Neural cell (in vitro differentiated cells): ENCODE data around the gene SOCS7. TPM values are rescaled to one million over a fixed set of nuclear protein-coding genes. Genes with fewer than 3 reads are reported as not detected.

Source experiments
- H2AFZ ChIP-seq: fragments of 200-600, 300-800 bp; sonication (generic), shearing (Covaris generic); 2 replicates; pipeline ENCODE4 v1.6.0; 2014; ENCODE audit warnings: low read depth, mild to moderate bottlenecking, antibody characterized with exemption, low read length, moderate library complexity
- H3F3A ChIP-seq: fragments of 200-600 bp; shearing (Covaris generic); 2 replicates; pipeline ENCODE4 v1.6.1; 2016; ENCODE audit warnings: mild to moderate bottlenecking, moderate library complexity, mixed read lengths, antibody characterized with exemption, low read length; ENCODE audit not compliant: insufficient read depth, poor library complexity, severe bottlenecking
- H3K27ac ChIP-seq: fragments of 200-600, 300-800 bp; sonication (generic), shearing (Covaris generic); 2 replicates; pipeline ENCODE4 v1.5.1; 2014; ENCODE audit warnings: mild to moderate bottlenecking, low read length, moderate library complexity
- H3K27me3 ChIP-seq: fragments of 300-800, 200-600 bp; sonication (generic), shearing (Covaris generic); 2 replicates; pipeline ENCODE4 v1.6.0; 2014; ENCODE audit warnings: mild to moderate bottlenecking, low read depth, low read length, moderate library complexity; ENCODE audit not compliant: insufficient read depth
- H3K36me3 ChIP-seq: fragments of 300-800, 200-600 bp; sonication (generic), shearing (Covaris generic); 2 replicates; pipeline ENCODE4 v1.5.1; 2014; ENCODE audit warnings: mild to moderate bottlenecking, antibody characterized with exemption, low read length, moderate library complexity; ENCODE audit not compliant: insufficient read depth
- H3K4me2 ChIP-seq: fragments of 300-800, 200-600 bp; sonication (generic), shearing (Covaris generic); 2 replicates; pipeline ENCODE4 v1.6.0; 2014; ENCODE audit warnings: mild to moderate bottlenecking, low read length
- H3K4me3 ChIP-seq: fragments of 300-800, 200-600 bp; sonication (generic), shearing (Covaris generic); 2 replicates; pipeline ENCODE4 v1.5.1; 2014; ENCODE audit warnings: mild to moderate bottlenecking, low read length, moderate library complexity
- H3K79me2 ChIP-seq: fragments of 200-600 bp; shearing (Covaris generic); replicated peaks from 2 replicates; pipeline ENCODE4 v1.6.0; 2014; ENCODE audit warnings: mild to moderate bottlenecking, low read length, moderate library complexity; ENCODE audit not compliant: insufficient read depth
- H3K9ac ChIP-seq: fragments of 300-800, 200-600 bp; sonication (generic), shearing (Covaris generic); 2 replicates; pipeline ENCODE4 v1.6.1; 2016; ENCODE audit warnings: mild to moderate bottlenecking, low read length, mixed read lengths
- H3K9me2 ChIP-seq: fragments of 200-600 bp; shearing (Covaris generic); 2 replicates; pipeline ENCODE4 v1.6.1; 2016; ENCODE audit warnings: mild to moderate bottlenecking, low read length, mixed read lengths; ENCODE audit not compliant: insufficient read depth
- H3K9me3 ChIP-seq: fragments of 200-600, 300-800 bp; sonication (generic), shearing (Covaris generic); 2 replicates; pipeline ENCODE4 v1.6.1; 2016; ENCODE audit warnings: mild to moderate bottlenecking, mixed run types, low read length, moderate library complexity, mixed read lengths
- H4K20me1 ChIP-seq: fragments of 200-600 bp; shearing (Covaris generic); 2 replicates; pipeline ENCODE4 v1.6.1; 2016; ENCODE audit warnings: mild to moderate bottlenecking, mixed run types; ENCODE audit not compliant: insufficient read depth
- CTCF ChIP-seq: fragments of 450-650 bp; IDR thresholded peaks from 2 replicates; pipeline ENCODE4 v1.5.1; 2014; ENCODE audit warnings: antibody characterized with exemption, mild to moderate bottlenecking, moderate library complexity; ENCODE audit not compliant: poor library complexity, severe bottlenecking
- EP300 ChIP-seq: fragments of 450-650 bp; conservative IDR thresholded peaks from 2 replicates; pipeline ENCODE4 v1.6.1; 2014; ENCODE audit warnings: antibody characterized with exemption, mild to moderate bottlenecking, moderate library complexity; ENCODE audit not compliant: poor library complexity, severe bottlenecking
- EZH2 ChIP-seq: fragments of 200-600, 300-800 bp; shearing (Covaris generic), sonication (generic); IDR thresholded peaks from 2 replicates; pipeline ENCODE4 v1.6.1; 2014; ENCODE audit warnings: antibody characterized with exemption, low read length, borderline replicate concordance, mild to moderate bottlenecking; ENCODE audit not compliant: insufficient read depth, poor library complexity, severe bottlenecking
- MXI1 ChIP-seq: fragments of 450-650 bp; conservative IDR thresholded peaks from 2 replicates; pipeline ENCODE4 v1.6.1; 2014; ENCODE audit warnings: antibody characterized with exemption, mild to moderate bottlenecking; ENCODE audit not compliant: poor library complexity, severe bottlenecking
- POLR2AphosphoS5 ChIP-seq: IDR thresholded peaks from 2 replicates; pipeline ENCODE4 v1.6.1; 2012
- RAD21 ChIP-seq: fragments of 450-650 bp; conservative IDR thresholded peaks from 2 replicates; pipeline ENCODE4 v1.6.1; 2014; ENCODE audit warnings: antibody characterized with exemption, mild to moderate bottlenecking, moderate library complexity
- REST ChIP-seq: IDR thresholded peaks from 2 replicates; pipeline ENCODE4 v1.6.1; 2012; ENCODE audit warnings: borderline replicate concordance
- SMC3 ChIP-seq: fragments of 450-650 bp; conservative IDR thresholded peaks from 2 replicates; pipeline ENCODE4 v1.6.1; 2014; ENCODE audit warnings: antibody characterized with exemption, mild to moderate bottlenecking, moderate library complexity; ENCODE audit not compliant: poor library complexity
- TAF1 ChIP-seq: IDR thresholded peaks from 2 replicates; pipeline ENCODE4 v1.6.1; 2012; ENCODE audit warnings: low read depth
- polyA plus RNA-seq: library from polyadenylated mRNA; depleted of rRNA; stranded (reverse); fragments of >200 nt; gene quantifications from 2 replicates; pipeline ENCODE4 v1.2.3, GENCODE V29; 2014

Gene SOCS7
- polyA plus RNA-seq, 1 donor from 2014 or later = 23.7 TPM

- no peak overlapping the region for H3K27ac ChIP-seq
- H3K4me3 ChIP-seq = no peak overlapping the region
- H2AFZ ChIP-seq = no peak overlapping the region
- H3K9ac ChIP-seq = no peak overlapping the region
- H3K9me3 ChIP-seq = no peaks in the 10 kb centered on the region
- no peaks in the 10 kb centered on the region for H3K27me3 ChIP-seq
- H3K9me2 ChIP-seq = no peaks in the 10 kb centered on the region
- H4K20me1 ChIP-seq = no peaks in the 10 kb centered on the region
- H3K4me2 ChIP-seq = no peak overlapping the region
- no peaks in the 10 kb centered on the region for H3K79me2 ChIP-seq
- H3F3A ChIP-seq = no peaks in the 10 kb centered on the region
- no peak for TF ChIP-seq EP300
- TF ChIP-seq REST = no peak
- TF ChIP-seq POLR2AphosphoS5 = no peak
- TF ChIP-seq MXI1 = no peak
- TF ChIP-seq CTCF = peak; percentile 48
- no peak for TF ChIP-seq TAF1
- TF ChIP-seq SMC3 = peak; percentile 24
- peak; percentile 25 for TF ChIP-seq RAD21
- TF ChIP-seq EZH2 = no peak
- no peaks in the 10 kb centered on the region for H3K36me3 ChIP-seq
Observed at GRCh38 chr17:38322156-38322779, 29.4 kb upstream of the SOCS7 start.

GRCh38 chr17:38322897-38323296 lies 28.7 kb upstream of the SOCS7 start:
- no peak for TF ChIP-seq REST
- TF ChIP-seq CTCF = no peak
- TF ChIP-seq SMC3 = no peak
- no peak for TF ChIP-seq POLR2AphosphoS5
- no peak for TF ChIP-seq RAD21
- no peak for TF ChIP-seq EP300
- TF ChIP-seq TAF1 = no peak
- TF ChIP-seq MXI1 = no peak
- TF ChIP-seq EZH2 = no peak
- Histone ChIP-seq H3K27ac (no peak overlapping the region), H3K9me3 (no peaks in the 10 kb centered on the region), H3K9me2 (no peaks in the 10 kb centered on the region), H3K27me3 (no peaks in the 10 kb centered on the region), H4K20me1 (no peaks in the 10 kb centered on the region), H2AFZ (no peak overlapping the region), H3K4me3 (no peak overlapping the region), H3F3A (no peaks in the 10 kb centered on the region), H3K79me2 (no peaks in the 10 kb centered on the region), H3K36me3 (no peaks in the 10 kb centered on the region), H3K4me2 (no peak overlapping the region), H3K9ac (no peak overlapping the region)
